HAP-1 (cell line): ENCODE measurements around the gene BCKDK.

Source experiments
- DNase-seq, 2 experiments: peaks; one replicate each; pipeline ENCODE4 v3.0.0-alpha.2; 2016 to 2020; ENCODE audit warnings: low spot score in 2 of 2
- H3K27me3 ChIP-seq: fragments of 250-450 bp; sonication (Bioruptor Pico); 2 replicates; pipeline ENCODE4 v1.5.1; 2020; ENCODE audit warnings: low read depth, mild to moderate bottlenecking, moderate library complexity
- H3K36me3 ChIP-seq: fragments of 250-450 bp; sonication (Bioruptor Pico); replicated peaks from 2 replicates; pipeline ENCODE4 v1.5.1; 2020; ENCODE audit warnings: mild to moderate bottlenecking
- H3K4me1 ChIP-seq: fragments of 250-450 bp; sonication (Bioruptor Pico); 2 replicates; pipeline ENCODE4 v1.5.1; 2020; ENCODE audit warnings: mild to moderate bottlenecking
- H3K4me3 ChIP-seq: fragments of 250-450 bp; sonication (Bioruptor Pico); 2 replicates; pipeline ENCODE4 v1.5.1; 2020; ENCODE audit warnings: mild to moderate bottlenecking, moderate library complexity
- H3K9me3 ChIP-seq: fragments of 250-450 bp; sonication (Bioruptor Pico); 2 replicates; pipeline ENCODE4 v1.5.1; 2020; ENCODE audit warnings: mild to moderate bottlenecking, moderate library complexity
- in situ Hi-C: fragments of 300-500 bp; cut with MboI; formaldehyde crosslinking; loops from 3 replicates; pipeline ENCODE4 v1.14.3; 2020; ENCODE audit warnings: low sequenced_read_pairs, inconsistent platforms, mixed read lengths

Gene BCKDK

GRCh38 chr16:31074814-31075183, 33.4 kb upstream of the BCKDK start:
- Histone ChIP-seq H3K4me3 (peak overlapping the region; percentile 92), H3K36me3 (peaks cover 28% of the 10 kb centered on the region), H3K9me3 (no peaks in the 10 kb centered on the region), H3K4me1 (peaks cover 7% of the 10 kb centered on the region; the same call in 1 of the 2 replicates), H3K27me3 (no peaks in the 10 kb centered on the region)
- in situ Hi-C loops, result no loop called here
- no peak for DNase-seq

GRCh38 chr16:31076319-31076718, 31.9 kb upstream of the BCKDK start:
- no peak for DNase-seq
- Histone ChIP-seq H3K4me1 (peaks cover 6% of the 10 kb centered on the region; the same call in 1 of the 2 replicates), H3K36me3 (peaks cover 43% of the 10 kb centered on the region), H3K4me3 (no peak overlapping the region), H3K9me3 (no peaks in the 10 kb centered on the region), H3K27me3 (no peaks in the 10 kb centered on the region)
- in situ Hi-C loops, result no loop called here

- H3K36me3 ChIP-seq, result peaks cover 47% of the 10 kb centered on the region
- DNase-seq, result no peak
- no peak overlapping the region for H3K4me3 ChIP-seq
- in situ Hi-C loops, result no loop called here
- 0 out of 2 replicates have a peak, but pooled peaks cover 3% of the 10 kb centered on the region for H3K4me1 ChIP-seq
- H3K27me3 ChIP-seq, result no peaks in the 10 kb centered on the region
- no peaks in the 10 kb centered on the region for H3K9me3 ChIP-seq
Observed at GRCh38 chr16:31077024-31077423, 31.2 kb upstream of the BCKDK start.

DNA sequence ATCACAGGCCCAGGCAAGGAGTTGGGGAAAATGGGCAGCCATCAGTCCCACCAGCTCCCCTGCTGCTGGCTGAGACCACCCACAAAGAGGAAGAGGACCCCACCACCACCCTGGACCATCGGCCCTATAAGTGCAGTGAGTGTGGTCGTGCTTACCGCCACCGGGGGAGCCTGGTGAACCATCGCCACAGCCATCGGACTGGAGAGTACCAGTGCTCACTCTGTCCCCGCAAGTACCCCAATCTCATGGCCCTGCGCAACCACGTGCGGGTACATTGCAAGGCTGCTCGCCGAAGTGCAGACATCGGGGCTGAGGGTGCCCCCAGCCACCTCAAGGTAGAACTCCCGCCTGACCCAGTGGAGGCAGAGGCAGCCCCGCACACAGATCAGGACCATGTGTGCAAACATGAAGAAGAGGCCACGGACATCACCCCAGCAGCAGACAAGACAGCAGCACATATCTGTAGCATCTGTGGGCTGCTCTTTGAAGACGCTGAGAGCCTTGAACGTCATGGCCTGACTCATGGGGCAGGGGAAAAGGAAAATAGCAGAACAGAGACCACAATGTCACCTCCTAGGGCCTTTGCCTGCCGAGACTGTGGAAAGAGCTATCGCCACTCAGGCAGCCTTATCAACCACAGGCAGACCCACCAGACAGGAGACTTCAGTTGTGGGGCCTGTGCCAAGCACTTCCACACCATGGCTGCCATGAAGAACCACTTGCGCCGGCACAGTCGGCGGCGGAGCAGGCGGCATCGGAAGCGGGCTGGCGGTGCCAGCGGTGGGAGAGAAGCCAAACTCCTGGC, 30.4 kb upstream of the BCKDK start:
- in situ Hi-C loops, result no loop called here
- H3K9me3 ChIP-seq, result no peaks in the 10 kb centered on the region
- no peak for DNase-seq
- H3K36me3 ChIP-seq, result peaks cover 47% of the 10 kb centered on the region
- H3K4me1 ChIP-seq, result 0 out of 2 replicates have a peak, but pooled peaks cover 3% of the 10 kb centered on the region
- H3K27me3 ChIP-seq, result no peaks in the 10 kb centered on the region
- no peak overlapping the region for H3K4me3 ChIP-seq

DNA sequence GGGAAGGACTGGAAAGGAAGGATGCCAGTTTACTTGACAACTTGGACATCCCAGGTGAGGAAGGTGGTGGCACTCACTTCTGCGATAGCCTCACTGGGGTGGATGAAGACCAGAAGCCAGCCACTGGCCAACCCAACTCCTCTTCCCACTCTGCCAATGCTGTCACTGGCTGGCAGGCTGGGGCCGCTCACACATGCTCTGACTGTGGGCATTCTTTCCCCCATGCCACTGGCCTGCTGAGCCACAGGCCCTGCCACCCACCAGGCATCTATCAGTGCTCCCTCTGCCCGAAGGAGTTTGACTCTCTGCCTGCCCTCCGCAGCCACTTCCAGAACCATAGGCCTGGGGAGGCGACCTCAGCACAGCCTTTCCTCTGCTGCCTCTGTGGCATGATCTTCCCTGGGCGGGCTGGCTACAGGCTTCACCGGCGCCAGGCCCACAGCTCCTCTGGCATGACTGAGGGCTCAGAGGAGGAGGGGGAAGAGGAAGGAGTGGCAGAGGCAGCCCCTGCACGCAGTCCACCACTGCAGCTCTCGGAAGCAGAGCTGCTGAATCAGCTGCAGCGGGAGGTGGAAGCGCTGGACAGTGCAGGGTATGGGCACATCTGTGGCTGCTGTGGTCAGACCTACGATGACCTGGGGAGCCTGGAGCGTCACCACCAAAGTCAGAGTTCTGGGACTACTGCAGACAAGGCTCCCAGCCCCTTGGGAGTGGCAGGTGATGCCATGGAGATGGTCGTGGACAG, 29.4 kb upstream of the BCKDK start:
- in situ Hi-C loops, result no loop called here
- no peak for DNase-seq
- Histone ChIP-seq H3K9me3 (no peaks in the 10 kb centered on the region), H3K4me1 (0 out of 2 replicates have a peak, but pooled peaks cover 3% of the 10 kb centered on the region), H3K27me3 (no peaks in the 10 kb centered on the region), H3K4me3 (no peak overlapping the region), H3K36me3 (peaks cover 47% of the 10 kb centered on the region)

DNA sequence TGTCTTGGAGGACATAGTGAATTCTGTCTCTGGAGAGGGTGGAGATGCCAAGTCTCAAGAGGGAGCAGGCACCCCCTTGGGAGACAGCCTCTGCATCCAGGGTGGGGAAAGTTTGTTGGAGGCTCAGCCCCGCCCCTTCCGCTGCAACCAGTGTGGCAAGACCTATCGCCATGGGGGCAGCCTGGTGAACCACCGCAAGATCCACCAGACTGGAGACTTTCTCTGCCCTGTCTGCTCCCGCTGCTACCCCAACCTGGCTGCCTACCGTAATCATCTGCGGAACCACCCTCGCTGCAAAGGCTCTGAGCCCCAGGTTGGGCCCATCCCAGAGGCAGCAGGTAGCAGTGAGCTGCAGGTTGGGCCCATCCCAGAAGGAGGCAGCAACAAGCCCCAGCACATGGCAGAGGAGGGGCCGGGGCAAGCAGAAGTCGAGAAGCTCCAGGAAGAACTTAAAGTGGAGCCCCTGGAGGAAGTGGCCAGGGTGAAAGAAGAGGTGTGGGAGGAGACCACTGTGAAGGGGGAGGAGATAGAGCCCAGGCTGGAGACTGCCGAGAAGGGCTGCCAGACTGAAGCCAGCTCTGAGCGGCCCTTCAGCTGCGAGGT, 28.7 kb upstream of the BCKDK start:
- in situ Hi-C loops, result no loop called here

DNA sequence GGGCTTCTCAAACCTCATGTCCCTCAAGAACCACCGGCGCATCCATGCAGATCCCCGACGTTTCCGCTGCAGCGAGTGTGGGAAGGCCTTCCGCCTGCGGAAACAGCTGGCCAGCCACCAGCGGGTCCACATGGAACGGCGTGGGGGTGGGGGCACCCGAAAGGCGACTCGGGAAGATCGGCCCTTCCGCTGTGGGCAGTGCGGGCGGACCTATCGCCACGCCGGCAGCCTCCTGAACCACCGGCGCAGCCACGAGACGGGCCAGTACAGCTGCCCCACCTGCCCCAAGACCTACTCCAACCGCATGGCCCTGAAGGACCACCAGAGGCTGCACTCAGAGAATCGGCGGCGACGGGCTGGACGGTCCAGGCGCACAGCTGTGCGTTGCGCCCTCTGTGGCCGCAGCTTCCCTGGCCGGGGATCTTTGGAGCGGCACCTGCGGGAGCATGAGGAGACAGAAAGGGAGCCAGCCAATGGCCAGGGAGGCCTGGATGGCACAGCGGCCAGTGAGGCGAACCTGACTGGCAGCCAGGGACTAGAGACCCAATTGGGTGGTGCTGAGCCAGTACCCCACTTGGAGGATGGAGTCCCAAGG, 28.1 kb upstream of the BCKDK start:
- H3K9me3 ChIP-seq, result no peaks in the 10 kb centered on the region
- no peak overlapping the region for H3K4me3 ChIP-seq
- H3K27me3 ChIP-seq, result no peaks in the 10 kb centered on the region
- H3K36me3 ChIP-seq, result peaks cover 54% of the 10 kb centered on the region
- H3K4me1 ChIP-seq, result 0 out of 2 replicates have a peak, but pooled peaks cover under 1% of the 10 kb centered on the region
- in situ Hi-C loops, result no loop called here
- no peak for DNase-seq

More for the DNA sequence above, 28.7 kb upstream of the BCKDK start:
- H3K4me1 ChIP-seq, result 0 out of 2 replicates have a peak, but pooled peaks cover 3% of the 10 kb centered on the region
- no peaks in the 10 kb centered on the region for H3K9me3 ChIP-seq
- no peak overlapping the region for H3K4me3 ChIP-seq
- H3K27me3 ChIP-seq, result no peaks in the 10 kb centered on the region
- DNase-seq, result no peak
- H3K36me3 ChIP-seq, result peaks cover 54% of the 10 kb centered on the region

DNA sequence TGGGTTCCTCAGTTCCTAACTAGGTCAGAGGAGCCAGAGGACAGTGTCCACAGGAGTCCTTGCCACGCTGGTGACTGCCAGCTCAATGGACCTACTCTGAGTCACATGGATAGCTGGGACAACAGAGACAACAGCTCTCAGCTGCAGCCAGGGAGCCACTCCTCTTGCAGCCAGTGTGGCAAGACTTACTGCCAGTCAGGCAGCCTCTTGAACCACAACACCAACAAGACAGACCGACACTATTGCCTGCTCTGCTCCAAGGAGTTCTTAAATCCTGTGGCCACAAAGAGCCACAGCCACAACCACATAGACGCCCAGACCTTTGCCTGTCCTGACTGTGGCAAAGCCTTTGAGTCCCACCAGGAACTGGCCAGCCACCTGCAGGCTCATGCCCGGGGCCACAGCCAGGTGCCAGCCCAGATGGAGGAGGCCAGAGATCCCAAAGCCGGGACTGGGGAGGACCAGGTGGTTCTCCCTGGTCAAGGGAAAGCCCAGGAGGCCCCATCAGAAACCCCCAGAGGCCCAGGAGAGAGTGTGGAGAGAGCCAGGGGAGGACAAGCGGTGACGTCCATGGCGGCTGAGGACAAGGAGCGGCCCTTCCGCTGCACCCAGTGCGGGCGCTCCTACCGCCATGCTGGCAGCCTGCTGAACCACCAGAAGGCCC, 27.3 kb upstream of the BCKDK start:
- no peak for DNase-seq
- Histone ChIP-seq H3K4me1 (no peaks in the 10 kb centered on the region), H3K4me3 (no peak overlapping the region), H3K36me3 (peaks cover 54% of the 10 kb centered on the region), H3K9me3 (no peaks in the 10 kb centered on the region), H3K27me3 (no peaks in the 10 kb centered on the region)
- in situ Hi-C loops, result no loop called here

- no peak for DNase-seq
- in situ Hi-C loops, result no loop called here
- no peaks in the 10 kb centered on the region for H3K9me3 ChIP-seq
- H3K27me3 ChIP-seq, result no peaks in the 10 kb centered on the region
- no peak overlapping the region for H3K4me3 ChIP-seq
- peaks cover 50% of the 10 kb centered on the region for H3K36me3 ChIP-seq
- no peaks in the 10 kb centered on the region for H3K4me1 ChIP-seq
Observed at GRCh38 chr16:31081428-31082351, 26.5 kb upstream of the BCKDK start.

DNA sequence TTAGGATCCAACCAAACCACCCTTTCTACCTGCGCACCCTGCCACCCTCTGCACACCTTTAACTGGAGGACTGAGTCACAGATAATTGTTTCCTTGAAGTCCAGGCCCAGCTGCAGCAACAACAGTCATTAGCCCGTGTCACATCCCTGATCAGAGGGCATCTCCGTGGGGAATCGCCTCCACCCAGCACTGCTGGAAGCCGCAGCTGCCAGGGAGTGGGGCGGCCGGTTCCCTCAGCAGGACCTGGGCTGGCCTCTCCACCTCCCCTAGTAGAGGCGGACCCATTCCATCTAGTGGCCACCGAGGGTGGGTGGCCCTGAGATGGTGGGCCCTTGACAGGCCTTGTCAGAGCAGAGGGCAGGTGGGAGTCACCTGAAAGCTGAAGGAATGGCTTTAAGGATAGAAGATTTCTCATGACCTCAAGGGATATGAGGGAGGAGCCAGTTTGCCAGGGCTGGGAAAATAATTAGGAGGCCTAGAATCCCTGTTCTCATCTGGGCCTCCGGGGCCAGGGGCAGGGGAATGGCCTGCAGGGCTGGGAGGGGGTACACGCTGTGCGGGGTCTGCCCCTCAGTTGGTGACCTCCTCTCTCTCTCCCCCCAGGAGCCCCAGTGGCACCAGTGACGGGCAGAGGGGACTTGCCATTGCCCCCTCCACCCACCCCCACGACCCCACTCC, 25.7 kb upstream of the BCKDK start:
- Histone ChIP-seq H3K27me3 (no peaks in the 10 kb centered on the region), H3K36me3 (peaks cover 42% of the 10 kb centered on the region), H3K9me3 (no peaks in the 10 kb centered on the region), H3K4me3 (no peak overlapping the region), H3K4me1 (no peaks in the 10 kb centered on the region)
- in situ Hi-C loops, result no loop called here
- DNase-seq, result no peak

DNA sequence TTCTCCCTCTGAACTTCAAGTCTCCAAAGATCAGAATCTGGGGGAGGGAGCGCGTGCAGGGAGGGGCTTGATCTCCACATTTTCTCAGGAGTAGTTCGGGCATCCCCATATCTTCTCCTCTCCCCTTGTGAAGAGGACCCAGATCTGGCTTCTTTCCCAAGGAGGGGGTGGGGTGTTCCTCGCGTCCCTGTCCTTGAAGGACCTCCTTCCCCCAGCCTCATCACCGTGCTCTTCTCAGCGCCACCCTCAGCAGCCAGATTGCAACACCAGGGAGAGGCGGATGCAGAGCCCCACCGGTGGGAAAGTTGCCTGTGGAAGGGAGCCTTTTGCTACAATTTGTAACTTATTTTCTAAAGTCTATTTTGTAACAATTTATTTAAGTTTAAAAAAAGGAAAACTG, 25.1 kb upstream of the BCKDK start:
- no peak for DNase-seq
- Histone ChIP-seq H3K4me1 (no peaks in the 10 kb centered on the region), H3K9me3 (no peaks in the 10 kb centered on the region), H3K36me3 (peaks cover 38% of the 10 kb centered on the region), H3K27me3 (no peaks in the 10 kb centered on the region), H3K4me3 (no peak overlapping the region)
- in situ Hi-C loops, result no loop called here

GRCh38 chr16:31083556-31083955, 24.6 kb upstream of the BCKDK start:
- H3K4me3 ChIP-seq, result no peak overlapping the region
- peaks cover 39% of the 10 kb centered on the region for H3K36me3 ChIP-seq
- no peak for DNase-seq
- H3K4me1 ChIP-seq, result no peaks in the 10 kb centered on the region
- in situ Hi-C loops, result no loop called here
- no peaks in the 10 kb centered on the region for H3K9me3 ChIP-seq
- H3K27me3 ChIP-seq, result no peaks in the 10 kb centered on the region
